ENCODE results near the gene VIL1. TPM values are rescaled to one million over a fixed set of nuclear protein-coding genes. Genes with fewer than 3 reads are reported as not detected.

VIL1 gene
- total and polyA plus RNA-seq, 2 of the 13 experiments (the other 11 are each of a cell fraction or from before 2014, with no cell fraction given), result 287 to 301 TPM

DNA sequence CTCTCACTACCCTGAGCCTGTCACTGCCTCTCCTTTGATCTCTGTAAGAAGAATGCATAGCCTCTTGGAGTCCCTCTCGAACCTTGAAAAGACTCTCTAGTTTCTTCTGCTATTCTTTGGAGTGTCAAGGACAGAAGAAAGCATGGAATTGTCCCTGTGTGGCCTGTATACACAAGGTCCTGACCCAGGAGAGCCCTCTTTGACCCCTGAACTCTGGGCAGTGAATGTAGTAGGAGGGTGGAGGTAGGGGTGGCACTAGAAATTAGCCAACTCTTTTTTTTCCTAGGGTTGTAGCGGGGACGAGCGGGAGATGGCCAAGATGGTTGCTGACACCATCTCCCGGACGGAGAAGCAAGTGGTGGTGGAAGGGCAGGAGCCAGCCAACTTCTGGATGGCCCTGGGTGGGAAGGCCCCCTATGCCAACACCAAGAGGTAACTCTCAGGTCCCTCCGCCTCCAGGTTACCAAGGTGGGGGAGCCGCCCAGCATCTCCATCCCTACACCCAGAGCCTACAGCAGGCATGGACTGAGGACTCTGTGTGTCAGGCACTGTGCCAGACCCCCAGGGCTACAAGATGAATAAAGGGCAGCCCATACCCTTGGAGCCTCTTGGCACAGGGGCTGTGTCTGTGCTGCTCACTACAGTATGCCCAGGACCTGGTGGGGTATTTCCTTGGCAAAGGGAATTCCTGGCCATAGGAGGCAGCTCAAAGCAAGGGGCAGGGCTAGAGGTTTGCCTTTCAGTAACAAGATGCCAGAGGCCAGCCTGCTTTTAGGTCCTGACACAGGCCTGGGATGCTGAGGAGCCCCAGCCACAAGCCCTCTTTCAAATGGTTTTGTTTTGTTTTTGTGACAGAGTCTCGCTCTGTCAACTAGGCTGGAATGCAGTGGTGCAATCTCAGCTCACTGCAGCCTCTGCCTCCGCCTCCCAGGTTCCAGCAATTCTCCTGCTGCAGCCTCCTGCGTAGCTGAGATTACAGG is 16.4 kb downstream of the VIL1 start:
- intact Hi-C loops (cut with micrococcal nuclease; ENCODE audit: unreplicated experiment) (no loop called here), in situ Hi-C loops (cut with HindIII; ENCODE audit: extremely low pct_ligation_motif_present, low pct_unique_long_range_greater_than_20kb) (no loop called here)
- Histone ChIP-seq H3K27ac (ENCODE audit: extremely low read length, insufficient read depth, low read length) (no peak overlapping the region), H3K79me2 (ENCODE audit: insufficient read depth, low read length) (no peaks in the 10 kb centered on the region), H3K36me3 (replicated peaks in 1 of 2; ENCODE audit: control insufficient read depth in 1 of 2, insufficient read depth in 2 of 2, low read length in 2 of 2) (peaks cover 47 to 82% of the 10 kb centered on the region in 2 experiments), H3K4me1 (ENCODE audit: insufficient read depth, low read length) (peaks cover 27% of the 10 kb centered on the region), H3K9ac (ENCODE audit: insufficient read depth, low read depth, low read length) (no peak overlapping the region), H4K20me1 (ENCODE audit: insufficient read depth, low read length) (no peaks in the 10 kb centered on the region), H2AFZ (ENCODE audit: low read length) (no peak overlapping the region), H3K27me3 (ENCODE audit: control insufficient read depth in 1 of 2, insufficient read depth in 2 of 2, low read length in 2 of 2) (no peaks in the 10 kb centered on the region), H3K9me3 (ENCODE audit: low read length) (no peaks in the 10 kb centered on the region), H3K4me3 (replicated peaks in 1 of 3; ENCODE audit: insufficient read depth in 1 of 3, low read depth in 2 of 3, low read length in 3 of 3) (no peak overlapping the region), H3K4me2 (ENCODE audit: low read depth, low read length) (no peak overlapping the region)
- POLR2A ChIA-PET, result interaction anchor here (1.0 kb wide), 1 partner anchor 16 kb away, joined by 4 read pairs; the partner anchor contains the start of gene VIL1
- CTCF ChIA-PET (ENCODE audit: low intra/inter-chr PET ratio, low total read pairs), result no interaction called here
- DNase-seq (ENCODE audit: low spot score) (no peak), FAIRE-seq (no peak), ATAC-seq (peak; percentile 8)
- 96% methylated on average over 10 of the region's 11 CpGs for WGBS (ENCODE audit: low lambda C conversion rate)
- no TSS peak for BruUV-seq (replicated peaks)
- 0 out of 2 replicates have a peak, but pooled peaks have one; percentile 21 for TF ChIP-seq NPAS2 (CRISPR knock-in tag; IDR thresholded peaks at IDR 0.05; ENCODE audit: borderline replicate concordance)
- TF ChIP-seq MEF2D (CRISPR knock-in tag; IDR thresholded peaks at IDR 0.05), result peak; percentile 49; the same call in 1 of the 2 replicates
- TF ChIP-seq POLR2AphosphoS5 (IDR thresholded peaks at IDR 0.05; ENCODE audit: low read depth, low read length), result peak; percentile 37; the same call in 1 of the 2 replicates
- peak; percentile 58 for TF ChIP-seq AGO2 (optimal IDR thresholded peaks at IDR 0.05; ENCODE audit: low read depth, low read length)
- 0 out of 2 replicates have a peak, but pooled peaks have one; percentile 22 for TF ChIP-seq ZNF12 (CRISPR knock-in tag; IDR thresholded peaks at IDR 0.05)
- TF ChIP-seq NR2F2 (IDR thresholded peaks at IDR 0.05; ENCODE audit: borderline replicate concordance, low read depth), result 0 out of 2 replicates have a peak, but pooled peaks have one; percentile 22
- TF ChIP-seq, protein P1, sequence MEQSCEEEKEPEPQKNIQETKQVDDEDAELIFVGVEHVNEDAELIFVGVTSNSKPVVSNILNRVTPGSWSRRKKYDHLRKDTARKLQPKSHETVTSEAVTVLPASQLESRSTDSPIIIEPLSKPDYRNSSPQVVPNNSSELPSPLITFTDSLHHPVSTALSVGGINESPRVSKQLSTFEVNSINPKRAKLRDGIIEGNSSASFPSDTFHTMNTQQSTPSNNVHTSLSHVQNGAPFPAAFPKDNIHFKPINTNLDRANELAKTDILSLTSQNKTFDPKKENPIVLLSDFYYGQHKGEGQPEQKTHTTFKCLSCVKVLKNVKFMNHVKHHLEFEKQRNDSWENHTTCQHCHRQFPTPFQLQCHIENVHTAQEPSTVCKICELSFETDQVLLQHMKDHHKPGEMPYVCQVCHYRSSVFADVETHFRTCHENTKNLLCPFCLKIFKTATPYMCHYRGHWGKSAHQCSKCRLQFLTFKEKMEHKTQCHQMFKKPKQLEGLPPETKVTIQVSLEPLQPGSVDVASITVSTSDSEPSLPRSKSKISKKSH (CRISPR knock-in tag; IDR thresholded peaks at IDR 0.05; ENCODE audit: borderline replicate concordance), result 0 out of 2 replicates have a peak, but pooled peaks have one; percentile 41
- TF ChIP-seq, protein P2, sequence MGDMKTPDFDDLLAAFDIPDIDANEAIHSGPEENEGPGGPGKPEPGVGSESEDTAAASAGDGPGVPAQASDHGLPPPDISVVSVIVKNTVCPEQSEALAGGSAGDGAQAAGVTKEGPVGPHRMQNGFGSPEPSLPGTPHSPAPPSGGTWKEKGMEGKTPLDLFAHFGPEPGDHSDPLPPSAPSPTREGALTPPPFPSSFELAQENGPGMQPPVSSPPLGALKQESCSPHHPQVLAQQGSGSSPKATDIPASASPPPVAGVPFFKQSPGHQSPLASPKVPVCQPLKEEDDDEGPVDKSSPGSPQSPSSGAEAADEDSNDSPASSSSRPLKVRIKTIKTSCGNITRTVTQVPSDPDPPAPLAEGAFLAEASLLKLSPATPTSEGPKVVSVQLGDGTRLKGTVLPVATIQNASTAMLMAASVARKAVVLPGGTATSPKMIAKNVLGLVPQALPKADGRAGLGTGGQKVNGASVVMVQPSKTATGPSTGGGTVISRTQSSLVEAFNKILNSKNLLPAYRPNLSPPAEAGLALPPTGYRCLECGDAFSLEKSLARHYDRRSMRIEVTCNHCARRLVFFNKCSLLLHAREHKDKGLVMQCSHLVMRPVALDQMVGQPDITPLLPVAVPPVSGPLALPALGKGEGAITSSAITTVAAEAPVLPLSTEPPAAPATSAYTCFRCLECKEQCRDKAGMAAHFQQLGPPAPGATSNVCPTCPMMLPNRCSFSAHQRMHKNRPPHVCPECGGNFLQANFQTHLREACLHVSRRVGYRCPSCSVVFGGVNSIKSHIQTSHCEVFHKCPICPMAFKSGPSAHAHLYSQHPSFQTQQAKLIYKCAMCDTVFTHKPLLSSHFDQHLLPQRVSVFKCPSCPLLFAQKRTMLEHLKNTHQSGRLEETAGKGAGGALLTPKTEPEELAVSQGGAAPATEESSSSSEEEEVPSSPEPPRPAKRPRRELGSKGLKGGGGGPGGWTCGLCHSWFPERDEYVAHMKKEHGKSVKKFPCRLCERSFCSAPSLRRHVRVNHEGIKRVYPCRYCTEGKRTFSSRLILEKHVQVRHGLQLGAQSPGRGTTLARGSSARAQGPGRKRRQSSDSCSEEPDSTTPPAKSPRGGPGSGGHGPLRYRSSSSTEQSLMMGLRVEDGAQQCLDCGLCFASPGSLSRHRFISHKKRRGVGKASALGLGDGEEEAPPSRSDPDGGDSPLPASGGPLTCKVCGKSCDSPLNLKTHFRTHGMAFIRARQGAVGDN (CRISPR knock-in tag; IDR thresholded peaks at IDR 0.05), result peak; percentile 25; the same call in 1 of the 2 replicates
- TF ChIP-seq POLR2G (IDR thresholded peaks at IDR 0.05; ENCODE audit: low read depth, low read length), result 0 out of 2 replicates have a peak, but pooled peaks have one; percentile 14
- peak; percentile 14 for TF ChIP-seq TEAD3 (CRISPR knock-in tag; optimal IDR thresholded peaks at IDR 0.05; ENCODE audit: borderline replicate concordance)
- no peak for TF ChIP-seq SMAD1 (CRISPR knock-in tag; IDR thresholded peaks at IDR 0.05; ENCODE audit: borderline replicate concordance, low read depth)
- TF ChIP-seq PHF5A (CRISPR knock-in tag; IDR thresholded peaks at IDR 0.05; ENCODE audit: low read depth, unreplicated experiment), result no peak
- TF ChIP-seq SP2 (CRISPR knock-in tag; IDR thresholded peaks at IDR 0.05), result no peak
- no peak for TF ChIP-seq MIER3 (CRISPR knock-in tag; IDR thresholded peaks at IDR 0.05; ENCODE audit: borderline replicate concordance)
- peak; percentile 17 to 41; a peak in 1 of 4 replicates for TF ChIP-seq POLR2A (IDR thresholded peaks at IDR 0.05; ENCODE audit: insufficient read depth in 1 of 2, low read depth in 2 of 2, low read length in 2 of 2)
- 0 out of 2 replicates have a peak, but pooled peaks have one; percentile 14 for TF ChIP-seq CEBPB (IDR thresholded peaks at IDR 0.05; ENCODE audit: borderline replicate concordance, low read depth, low read length)

Measured in HepG2 (cell line).